HG02623 (cell line): ENCODE measurements around the gene OR2D3.
"Not testable (repeated sequence)": the region's sequence is repeated elsewhere in the genome, so short reads cannot be mapped to it uniquely, and the experiment has no call there.

Experiments used
- ATAC-seq: cut with Tn5 transposase; IDR thresholded peaks from one replicate; pipeline ENCODE4 v1.9.1; 2021; ENCODE audit warnings: moderate library complexity; ENCODE audit not compliant: unreplicated experiment

Gene OR2D3

GRCh38 chr11:6927030-6927617 is 6.3 kb downstream of the OR2D3 start:
- ATAC-seq = peak; percentile 63

- ATAC-seq = no peak
Measured at GRCh38 chr11:6928916-6929315, 8.1 kb downstream of the OR2D3 start.

DNA sequence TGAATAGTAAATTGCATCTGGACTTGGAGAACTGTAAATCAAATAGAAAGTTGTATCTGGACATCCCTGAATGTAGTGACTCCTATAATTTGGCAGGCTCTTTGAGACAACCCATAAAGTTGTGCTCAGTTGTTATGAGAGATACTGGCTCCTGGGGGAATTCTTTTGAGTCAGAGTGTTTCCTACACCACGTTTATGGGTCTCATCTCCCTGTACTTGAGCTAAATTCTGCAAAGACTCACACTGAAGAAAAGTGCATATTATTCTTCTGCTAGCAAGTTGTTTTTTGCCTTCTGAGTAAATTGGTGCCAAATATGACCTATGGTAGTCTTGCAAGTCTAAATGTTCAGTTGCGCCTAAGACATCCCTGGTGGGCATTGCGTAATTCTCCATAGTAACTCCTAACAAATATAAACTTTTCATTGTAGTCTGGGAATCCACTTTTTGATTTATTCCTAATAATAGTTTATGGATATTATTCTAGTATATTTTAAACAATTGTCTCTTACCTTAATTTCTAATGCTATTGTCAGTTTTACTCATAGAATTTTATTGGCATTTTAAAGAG is 10.4 kb downstream of the OR2D3 start:
- ATAC-seq = no peak

DNA sequence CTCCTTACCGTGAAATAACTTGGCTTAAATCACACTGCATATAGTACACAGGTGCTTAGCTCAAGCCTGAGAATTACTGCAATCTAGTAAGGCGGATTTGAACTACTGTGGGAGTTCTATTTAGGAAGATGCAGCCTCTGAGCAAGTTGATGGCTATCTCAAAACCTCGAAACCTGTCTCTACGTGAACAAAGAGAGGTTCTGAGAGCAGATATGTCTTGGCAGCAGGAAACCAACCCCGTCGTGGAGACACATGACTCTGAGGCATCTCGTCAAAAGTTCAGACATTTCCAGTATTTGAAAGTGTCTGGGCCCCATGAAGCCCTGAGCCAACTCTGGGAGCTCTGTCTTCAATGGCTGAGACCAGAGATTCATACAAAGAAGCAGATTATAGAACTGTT is 11.3 kb downstream of the OR2D3 start:
- ATAC-seq = no peak

GRCh38 chr11:6941970-6942369 is 21.2 kb downstream of the OR2D3 start:
- ATAC-seq = no peak

GRCh38 chr11:6943131-6943530 is 22.3 kb downstream of the OR2D3 start:
- ATAC-seq = no peak

DNA sequence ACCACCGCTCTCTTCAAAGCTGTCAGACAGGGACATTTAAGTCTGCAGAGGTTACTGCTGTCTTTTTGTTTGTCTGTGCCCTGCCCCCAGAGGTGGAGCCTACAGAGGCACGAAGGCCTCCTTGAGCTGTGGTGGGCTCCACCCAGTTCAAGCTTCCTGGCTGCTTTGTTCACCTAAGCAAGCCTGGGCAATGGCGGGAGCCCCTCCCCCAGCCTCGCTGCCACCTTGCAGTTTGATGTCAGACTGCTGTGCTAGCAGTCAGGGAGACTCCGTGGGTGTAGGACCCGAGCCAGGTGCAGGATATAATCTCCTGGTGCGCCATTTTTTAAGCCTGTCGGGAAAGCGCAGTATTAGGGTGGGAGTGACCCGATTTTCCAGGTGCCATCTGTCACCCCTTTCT is 33.4 kb downstream of the OR2D3 start:
- not testable (repeated sequence) for ATAC-seq

DNA sequence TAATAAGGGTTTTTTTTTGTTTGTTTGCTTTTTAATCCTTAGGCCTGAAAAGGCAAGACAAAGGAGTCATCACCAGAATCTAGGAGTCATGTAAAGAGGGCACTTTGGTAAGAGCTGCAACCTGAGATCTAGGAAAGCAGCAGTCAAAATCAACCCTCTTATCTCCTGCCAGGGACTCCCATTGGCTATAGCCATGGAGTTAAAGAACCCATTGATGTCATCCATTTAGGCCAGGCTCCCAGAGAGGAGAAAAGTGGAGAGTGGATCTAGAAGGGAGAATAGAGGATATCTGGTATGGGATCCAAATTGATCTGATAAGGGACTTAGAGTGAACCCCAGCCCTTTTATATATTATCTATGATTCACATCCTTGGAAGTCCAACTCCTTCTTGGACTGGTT is 41.3 kb downstream of the OR2D3 start:
- no peak for ATAC-seq

DNA sequence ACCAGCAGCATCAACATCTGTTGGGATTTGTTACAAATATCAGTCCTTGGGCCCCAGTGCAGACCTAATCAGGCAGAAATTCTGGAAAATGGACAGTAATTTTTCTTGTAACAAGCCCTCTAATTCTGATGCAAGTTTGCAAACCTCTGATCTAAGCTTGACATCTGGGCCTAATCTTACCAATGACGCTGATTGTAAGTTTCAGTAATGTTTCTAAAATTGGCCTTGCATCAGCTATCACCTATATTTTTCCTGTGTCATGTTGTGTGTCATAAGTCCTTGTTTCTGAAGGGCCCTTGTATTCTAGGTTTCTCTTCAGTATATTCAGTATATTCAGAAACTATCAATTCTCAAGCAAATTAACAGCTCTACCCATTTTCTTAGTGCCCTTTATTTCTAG is 41.9 kb downstream of the OR2D3 start:
- peak; percentile 50 for ATAC-seq

GRCh38 chr11:6968816-6969215 is 48.0 kb downstream of the OR2D3 start:
- ATAC-seq = no peak

GRCh38 chr11:6969854-6970253 is 49.1 kb downstream of the OR2D3 start:
- ATAC-seq = not testable (repeated sequence)
